ENCODE measurements around the gene POLR3GL. TPM values are rescaled to one million over a fixed set of nuclear protein-coding genes. Genes with fewer than 3 reads are reported as not detected.
"Not testable (repeated sequence)": the region's sequence is repeated elsewhere in the genome, so short reads cannot be mapped to it uniquely, and the experiment has no call there.

The POLR3GL gene
- total RNA-seq, 3 donors from 2014 or later = 15.7 to 26.8 (median 19.5) TPM

GRCh38 chr1:145927916-145928643 is 36.4 kb upstream of the POLR3GL start:
- peak; percentile 15 for ATAC-seq
- peak in 1 of 3 donors; percentile 38 for DNase-seq
- Histone ChIP-seq H3K9me3 (no peaks in the 10 kb centered on the region), H3K4me1 (ENCODE audit: low read depth) (peaks cover 7% of the 10 kb centered on the region), H3K4me3 (peak overlapping the region; percentile 33), H3K36me3 (ENCODE audit: low read depth) (no peaks in the 10 kb centered on the region)
- intact Hi-C loops (cut with DNase I, micrococcal nuclease) = no loop called here
- no peak for TF ChIP-seq CTCF (IDR thresholded peaks at IDR 0.05)

- ATAC-seq; intact Hi-C loops (cut with DNase I, micrococcal nuclease); H3K4me1 ChIP-seq (ENCODE audit: low read depth); H3K9me3 ChIP-seq; H3K36me3 ChIP-seq (ENCODE audit: low read depth); H3K4me3 ChIP-seq; DNase-seq: not testable (repeated sequence)
Observed at GRCh38 chr1:145932522-145933009, 31.9 kb upstream of the POLR3GL start.

GRCh38 chr1:145935708-145936107 is 28.8 kb upstream of the POLR3GL start:
- ATAC-seq (peak; percentile 55), DNase-seq (no peak)
- H3K9me3 ChIP-seq = no peaks in the 10 kb centered on the region
- intact Hi-C loops (cut with DNase I, micrococcal nuclease) = no loop called here
- no peak for TF ChIP-seq CTCF (IDR thresholded peaks at IDR 0.05)
- no peak overlapping the region for H3K4me3 ChIP-seq
- H3K36me3 ChIP-seq (ENCODE audit: low read depth) = no peaks in the 10 kb centered on the region
- no peaks in the 10 kb centered on the region for H3K4me1 ChIP-seq (ENCODE audit: low read depth)

- H3K36me3 ChIP-seq (ENCODE audit: low read depth) = no peaks in the 10 kb centered on the region
Observed at GRCh38 chr1:145936247-145936646, 28.2 kb upstream of the POLR3GL start.

GRCh38 chr1:145937436-145937835 is 27.1 kb upstream of the POLR3GL start:
- Histone ChIP-seq H3K9me3 (no peaks in the 10 kb centered on the region), H3K36me3 (ENCODE audit: low read depth) (no peaks in the 10 kb centered on the region), H3K4me1 (ENCODE audit: low read depth) (no peaks in the 10 kb centered on the region), H3K4me3 (no peak overlapping the region)
- intact Hi-C loops (cut with DNase I, micrococcal nuclease) = no loop called here
- no peak for DNase-seq
- ATAC-seq = no peak
- TF ChIP-seq CTCF (IDR thresholded peaks at IDR 0.05) = no peak

More at GRCh38 chr1:145936247-145936646, 28.2 kb upstream of the POLR3GL start:
- no peak overlapping the region for H3K4me3 ChIP-seq
- intact Hi-C loops (cut with DNase I, micrococcal nuclease) = no loop called here
- ATAC-seq = no peak
- no peak for DNase-seq
- H3K4me1 ChIP-seq (ENCODE audit: low read depth) = no peaks in the 10 kb centered on the region
- TF ChIP-seq CTCF (IDR thresholded peaks at IDR 0.05) = no peak
- no peaks in the 10 kb centered on the region for H3K9me3 ChIP-seq

GRCh38 chr1:145942405-145942804 is 22.1 kb upstream of the POLR3GL start:
- Histone ChIP-seq H3K4me1 (ENCODE audit: low read depth) (no peaks in the 10 kb centered on the region), H3K36me3 (ENCODE audit: low read depth) (peaks cover 2% of the 10 kb centered on the region), H3K4me3 (no peak overlapping the region), H3K9me3 (no peaks in the 10 kb centered on the region)
- intact Hi-C loops (cut with DNase I, micrococcal nuclease) = no loop called here
- ATAC-seq = no peak
- no peak for DNase-seq
- no peak for TF ChIP-seq CTCF (IDR thresholded peaks at IDR 0.05)

All from mucosa of descending colon (tissue), 3 donors.